Calu3 (cell line): ENCODE results near the gene ATF7IP2. TPM values are rescaled to one million over a fixed set of nuclear protein-coding genes. Genes with fewer than 3 reads are reported as not detected.
"Not testable (repeated sequence)": the region's sequence is repeated elsewhere in the genome, so short reads cannot be mapped to it uniquely, and the experiment has no call there.

Experiments
- BruUV-seq: library from RNA; stranded (reverse); fragments of 400-500 nt; replicated peaks from 2 replicates; lab custom pipeline; 2021; lab: Mats Ljungman, UMichigan
- CTCF ChIA-PET: fragments of 300-600 bp; sonication (Branson Sonifier 250); formaldehyde crosslinking; loops from one replicate; lab custom pipeline; 2022; ENCODE audit warnings: antibody characterized with exemption; lab: Charles Lee
- DNase-seq: peaks from one replicate; pipeline ENCODE4 v3.0.0; 2022
- H3K27ac Mint-ChIP-seq: one replicate; pipeline ENCODE4 v1.8.0; 2022; ENCODE audit warnings: mixed read lengths; ENCODE audit not compliant: unreplicated experiment
- H3K27me3 Mint-ChIP-seq: one replicate; pipeline ENCODE4 v1.8.0; 2022; ENCODE audit warnings: mixed read lengths; ENCODE audit not compliant: unreplicated experiment
- H3K36me3 Mint-ChIP-seq: one replicate; pipeline ENCODE4 v1.8.0; 2022; ENCODE audit warnings: mild to moderate bottlenecking, moderate library complexity, mixed read lengths; ENCODE audit not compliant: insufficient read depth, unreplicated experiment
- H3K4me1 Mint-ChIP-seq: one replicate; pipeline ENCODE4 v1.8.0; 2022; ENCODE audit warnings: mild to moderate bottlenecking, low read depth, mixed read lengths; ENCODE audit not compliant: unreplicated experiment
- H3K4me3 Mint-ChIP-seq: one replicate; pipeline ENCODE4 v1.8.0; 2022; ENCODE audit warnings: mild to moderate bottlenecking, low read depth, moderate library complexity, mixed read lengths; ENCODE audit not compliant: unreplicated experiment
- H3K9me3 Mint-ChIP-seq: one replicate; pipeline ENCODE4 v1.8.0; 2022; ENCODE audit warnings: low read depth, mixed read lengths; ENCODE audit not compliant: unreplicated experiment
- intact Hi-C: fragments of 100-400 bp; cut with micrococcal nuclease; formaldehyde crosslinking; loops from one replicate; pipeline ENCODE4 v1.10.0; 2022; ENCODE audit not compliant: unreplicated experiment
- total RNA-seq: library from RNA; stranded (reverse); gene quantifications from 2 replicates; pipeline ENCODE4 v1.2.3, GENCODE V29; 2022
- TF ChIP-seq, protein P1 (sequence below): fragments of 200-600 bp; IDR thresholded peaks from one replicate; pipeline ENCODE4 v1.8.0; 2022; ENCODE audit warnings: antibody characterized with exemption; ENCODE audit not compliant: unreplicated experiment

ATF7IP2 gene
- total RNA-seq, 1 experiment from 2014 or later, result 29.7 TPM

GRCh38 chr16:10500582-10500981 is 114.7 kb downstream of the ATF7IP2 start:
- Mint-ChIP-seq H3K4me3 (no peak overlapping the region), H3K4me1 (peaks cover 12% of the 10 kb centered on the region), H3K9me3 (peaks cover 11% of the 10 kb centered on the region), H3K27me3 (no peaks in the 10 kb centered on the region), H3K36me3 (no peaks in the 10 kb centered on the region), H3K27ac (no peak overlapping the region)
- CTCF ChIA-PET, result interaction anchor here (0.6 kb wide), 1 partner anchor 104 kb away, joined by 6 read pairs; no protein-coding TSS in a partner anchor
- intact Hi-C loops, result loop anchor here (10.0 kb wide), 1 partner anchor 1236 kb away; no protein-coding TSS in a partner anchor
- DNase-seq, result no peak
- TF ChIP-seq, protein P1, sequence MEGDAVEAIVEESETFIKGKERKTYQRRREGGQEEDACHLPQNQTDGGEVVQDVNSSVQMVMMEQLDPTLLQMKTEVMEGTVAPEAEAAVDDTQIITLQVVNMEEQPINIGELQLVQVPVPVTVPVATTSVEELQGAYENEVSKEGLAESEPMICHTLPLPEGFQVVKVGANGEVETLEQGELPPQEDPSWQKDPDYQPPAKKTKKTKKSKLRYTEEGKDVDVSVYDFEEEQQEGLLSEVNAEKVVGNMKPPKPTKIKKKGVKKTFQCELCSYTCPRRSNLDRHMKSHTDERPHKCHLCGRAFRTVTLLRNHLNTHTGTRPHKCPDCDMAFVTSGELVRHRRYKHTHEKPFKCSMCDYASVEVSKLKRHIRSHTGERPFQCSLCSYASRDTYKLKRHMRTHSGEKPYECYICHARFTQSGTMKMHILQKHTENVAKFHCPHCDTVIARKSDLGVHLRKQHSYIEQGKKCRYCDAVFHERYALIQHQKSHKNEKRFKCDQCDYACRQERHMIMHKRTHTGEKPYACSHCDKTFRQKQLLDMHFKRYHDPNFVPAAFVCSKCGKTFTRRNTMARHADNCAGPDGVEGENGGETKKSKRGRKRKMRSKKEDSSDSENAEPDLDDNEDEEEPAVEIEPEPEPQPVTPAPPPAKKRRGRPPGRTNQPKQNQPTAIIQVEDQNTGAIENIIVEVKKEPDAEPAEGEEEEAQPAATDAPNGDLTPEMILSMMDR, result no peak
- BruUV-seq, result no TSS peak

DNA sequence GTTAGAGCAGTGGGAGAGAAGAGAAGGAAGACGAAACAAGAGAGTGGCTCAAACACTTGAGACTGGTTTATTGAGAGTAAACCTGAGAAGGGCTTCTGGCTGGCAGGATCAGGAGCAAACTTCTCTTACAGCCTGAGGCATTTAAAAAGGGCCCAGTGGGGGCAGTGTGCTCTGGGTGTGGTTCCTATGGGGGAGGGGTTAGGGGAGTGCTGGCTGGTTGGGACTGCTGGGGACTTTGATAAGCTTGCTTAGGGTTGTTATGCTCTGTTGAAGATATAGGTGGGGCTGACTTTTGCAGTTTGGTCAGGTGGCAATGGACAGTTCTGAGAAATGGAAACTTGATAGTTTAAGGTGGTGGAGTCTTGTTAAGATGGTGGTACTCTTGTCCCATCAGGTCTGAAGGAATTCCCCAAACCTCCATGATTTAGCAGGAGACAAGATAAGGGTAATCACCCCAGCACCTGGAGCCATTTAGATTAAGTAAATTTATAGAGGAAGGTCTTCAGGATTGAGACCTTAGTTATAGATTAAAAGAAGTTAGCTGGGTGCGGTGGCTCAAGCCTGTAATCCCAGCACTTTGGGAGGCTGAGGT is 115.3 kb downstream of the ATF7IP2 start:
- H3K36me3 Mint-ChIP-seq, result no peaks in the 10 kb centered on the region
- no peak overlapping the region for H3K27ac Mint-ChIP-seq
- no peak overlapping the region for H3K4me3 Mint-ChIP-seq
- CTCF ChIA-PET, result interaction anchor here (0.6 kb wide), 1 partner anchor 104 kb away, joined by 6 read pairs; no protein-coding TSS in a partner anchor
- no peaks in the 10 kb centered on the region for H3K27me3 Mint-ChIP-seq
- H3K9me3 Mint-ChIP-seq, result peaks cover 11% of the 10 kb centered on the region
- intact Hi-C loops, result loop anchor here (10.0 kb wide), 1 partner anchor 1236 kb away; no protein-coding TSS in a partner anchor
- no TSS peak for BruUV-seq
- H3K4me1 Mint-ChIP-seq, result peaks cover 12% of the 10 kb centered on the region
- no peak for DNase-seq
- TF ChIP-seq, protein P1, result no peak

DNA sequence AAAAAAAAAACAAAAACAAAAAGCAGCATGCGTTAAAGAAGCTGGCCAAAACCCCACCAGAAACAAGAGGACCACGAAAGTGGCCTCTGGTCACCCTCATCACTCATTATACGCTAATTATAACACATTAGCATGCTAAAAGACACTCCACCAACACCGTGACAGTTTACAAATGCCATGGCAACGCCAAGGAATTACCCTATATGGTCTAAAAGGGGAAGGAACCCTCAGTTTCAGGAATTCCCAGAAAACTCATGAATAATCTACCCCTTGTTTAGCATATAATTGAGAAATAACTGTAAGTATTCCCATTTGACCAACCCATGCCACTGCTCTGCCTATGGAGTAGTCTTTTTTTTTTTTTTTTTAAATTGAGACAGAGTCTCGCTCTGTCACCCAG is 116.9 kb downstream of the ATF7IP2 start:
- no peak overlapping the region for H3K4me3 Mint-ChIP-seq
- DNase-seq, result no peak
- CTCF ChIA-PET, result interaction anchor here (0.6 to 0.7 kb wide), 2 partner anchors 269 to 805 kb away, joined by 4 to 7 read pairs; no protein-coding TSS in a partner anchor
- no peak overlapping the region for H3K27ac Mint-ChIP-seq
- H3K27me3 Mint-ChIP-seq, result no peaks in the 10 kb centered on the region
- BruUV-seq, result no TSS peak
- peaks cover 9% of the 10 kb centered on the region for H3K9me3 Mint-ChIP-seq
- TF ChIP-seq, protein P1, result no peak
- peaks cover 12% of the 10 kb centered on the region for H3K4me1 Mint-ChIP-seq
- intact Hi-C loops, result loop anchor here (10.0 kb wide), 1 partner anchor 1238 kb away; no protein-coding TSS in a partner anchor
- H3K36me3 Mint-ChIP-seq, result no peaks in the 10 kb centered on the region

- Mint-ChIP-seq H3K27ac (peak overlapping the region; percentile 54), H3K9me3 (peaks cover 5% of the 10 kb centered on the region), H3K27me3 (no peaks in the 10 kb centered on the region), H3K36me3 (no peaks in the 10 kb centered on the region), H3K4me1 (peaks cover 12% of the 10 kb centered on the region), H3K4me3 (no peak overlapping the region)
- CTCF ChIA-PET, result interaction anchor here (0.6 to 0.8 kb wide), 4 partner anchors 50 to 1501 kb away, joined by 3 to 5 read pairs (median 3); no protein-coding TSS in a partner anchor
- TF ChIP-seq, protein P1, result no peak
- no TSS peak for BruUV-seq
- intact Hi-C loops, result loop anchor here (10.0 kb wide), 1 partner anchor 1240 kb away; no protein-coding TSS in a partner anchor
- DNase-seq, result peak; percentile 17
Observed at GRCh38 chr16:10504404-10504885, 118.6 kb downstream of the ATF7IP2 start.

DNA sequence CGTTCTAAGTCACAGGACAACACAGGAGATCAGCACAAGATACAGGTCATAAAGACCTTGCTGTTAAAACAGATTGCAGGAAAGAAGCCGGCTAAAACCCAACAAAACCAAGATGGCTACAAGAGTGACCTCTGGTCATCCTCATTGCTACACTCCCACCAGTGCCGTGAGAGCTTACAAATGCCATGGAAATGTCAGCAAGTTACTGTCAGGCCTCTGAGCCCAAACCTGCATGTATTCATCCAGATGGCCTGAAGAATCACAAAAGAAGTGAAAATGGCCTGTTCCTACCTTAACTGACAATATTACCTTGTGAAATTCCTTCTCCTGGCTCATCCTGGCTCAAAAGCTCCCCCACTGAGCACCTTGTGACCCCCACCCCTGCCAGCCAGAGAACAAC is 119.4 kb downstream of the ATF7IP2 start:
- CTCF ChIA-PET, result interaction anchor here (0.6 kb wide), 1 partner anchor 17 kb away, joined by 5 read pairs; no protein-coding TSS in a partner anchor
- not testable (repeated sequence) for H3K36me3 Mint-ChIP-seq, H3K27me3 Mint-ChIP-seq, H3K4me3 Mint-ChIP-seq, H3K9me3 Mint-ChIP-seq, DNase-seq, BruUV-seq
- intact Hi-C loops, result loop anchor here (5.0 to 10.0 kb wide), 3 partner anchors 858 to 1343 kb away; no protein-coding TSS in a partner anchor
- peak overlapping the region; percentile 42 for H3K27ac Mint-ChIP-seq
- peaks cover 12% of the 10 kb centered on the region for H3K4me1 Mint-ChIP-seq
